WTC11 (cell line): ENCODE results near the gene SIGLEC7. TPM values are rescaled to one million over a fixed set of nuclear protein-coding genes. Genes with fewer than 3 reads are reported as not detected.

ENCODE experiments used
- ATAC-seq: fragments of 200-7000 bp; cut with Tn5 transposase; 2 replicates; pipeline ENCODE4 v1.10.0; 2021; ENCODE audit warnings: mild to moderate bottlenecking, moderate library complexity
- Bru-seq: library from RNA; stranded (reverse); fragments of 400-500 nt; gene quantifications from one replicate; lab custom pipeline; 2021; lab: Mats Ljungman, UMichigan
- CTCF ChIA-PET: fragments of 300-600 bp; sonication (Branson Sonifier 250); formaldehyde crosslinking; loops from one replicate; lab custom pipeline; 2021; ENCODE audit warnings: antibody characterized with exemption; lab: Charles Lee
- POLR2A ChIA-PET: fragments of 350-600 bp; sonication (Branson Sonifier 250); formaldehyde crosslinking; loops from one replicate; lab custom pipeline; 2021; ENCODE audit warnings: antibody characterized with exemption; lab: Charles Lee
- DNase-seq: peaks from one replicate; pipeline ENCODE4 v3.0.0; 2021; ENCODE audit warnings: low spot score
- H3K27ac Mint-ChIP-seq: 2 replicates; pipeline ENCODE4 v1.8.0; 2021; ENCODE audit warnings: mixed read lengths
- H3K27me3 Mint-ChIP-seq: 2 replicates; pipeline ENCODE4 v1.8.0; 2021; ENCODE audit warnings: low read depth, mild to moderate bottlenecking, moderate library complexity, mixed read lengths
- H3K36me3 Mint-ChIP-seq: 2 replicates; pipeline ENCODE4 v1.8.0; 2021; ENCODE audit warnings: mixed read lengths
- H3K4me1 Mint-ChIP-seq: 2 replicates; pipeline ENCODE4 v1.8.0; 2022; ENCODE audit warnings: mixed read lengths
- H3K4me3 Mint-ChIP-seq: 2 replicates; pipeline ENCODE4 v1.8.0; 2021; ENCODE audit warnings: mild to moderate bottlenecking, moderate library complexity, mixed read lengths
- H3K9me3 Mint-ChIP-seq: 2 replicates; pipeline ENCODE4 v1.8.0; 2021; ENCODE audit warnings: mixed read lengths
- AR ChIP-seq: fragments of 250-450 bp; sonication (Bioruptor Pico); IDR thresholded peaks from 2 replicates; pipeline ENCODE4 v1.9.0; 2021; ENCODE audit warnings: mild to moderate bottlenecking
- ATF2 ChIP-seq: sonication (generic); formaldehyde crosslinking; IDR thresholded peaks from 2 replicates; pipeline ENCODE4 v1.8.1; 2022; ENCODE audit warnings: low read depth, missing genetic modification reagents, borderline replicate concordance
- CDX4 ChIP-seq: fragments of 250-450 bp; sonication (Bioruptor Pico); IDR thresholded peaks from 2 replicates; pipeline ENCODE4 v1.9.0; 2021; ENCODE audit warnings: moderate library complexity, mild to moderate bottlenecking, inconsistent platforms, borderline replicate concordance
- CREB1 ChIP-seq: sonication (generic); formaldehyde crosslinking; IDR thresholded peaks from 2 replicates; pipeline ENCODE4 v1.8.0; 2023; ENCODE audit warnings: mild to moderate bottlenecking, missing genetic modification reagents
- E2F5 ChIP-seq: sonication (generic); formaldehyde crosslinking; IDR thresholded peaks from 2 replicates; pipeline ENCODE4 v1.8.1; 2022; ENCODE audit warnings: mild to moderate bottlenecking, moderate library complexity, missing genetic modification reagents
- ESRRA ChIP-seq: sonication (generic); formaldehyde crosslinking; IDR thresholded peaks from 2 replicates; pipeline ENCODE4 v1.8.1; 2022; ENCODE audit warnings: mild to moderate bottlenecking, missing genetic modification reagents, borderline replicate concordance
- NFYB ChIP-seq: sonication (generic); formaldehyde crosslinking; conservative IDR thresholded peaks from 2 replicates; pipeline ENCODE4 v1.8.0; 2022; ENCODE audit warnings: low read depth, missing genetic modification reagents
- OVOL2 ChIP-seq: fragments of 250-450 bp; sonication (Bioruptor Pico); IDR thresholded peaks from 2 replicates; pipeline ENCODE4 v1.9.0; 2021; ENCODE audit warnings: mild to moderate bottlenecking, borderline replicate concordance
- RELA ChIP-seq: sonication (generic); formaldehyde crosslinking; IDR thresholded peaks from 2 replicates; pipeline ENCODE4 v1.8.1; 2022; ENCODE audit warnings: missing genetic modification reagents, mild to moderate bottlenecking, borderline replicate concordance
- ZNF263 ChIP-seq: sonication (generic); formaldehyde crosslinking; IDR thresholded peaks from 2 replicates; pipeline ENCODE4 v1.8.1; 2022; ENCODE audit warnings: low read depth, mild to moderate bottlenecking, moderate library complexity, missing genetic modification reagents
- ZNF317 ChIP-seq: sonication (generic); formaldehyde crosslinking; IDR thresholded peaks from 2 replicates; pipeline ENCODE4 v1.8.1; 2023; ENCODE audit warnings: low read depth, mild to moderate bottlenecking, moderate library complexity, missing genetic modification reagents, borderline replicate concordance
- long read RNA-seq, 3 experiments: library from RNA in 1 of 3; library from capped mRNA in 1 of 3; library from polyadenylated mRNA in 1 of 3; unstranded in 2 of 3; stranded (forward) in 1 of 3; transcript quantifications; one replicate each; pipeline ENCODE4 v2.0.0, GENCODE V29; 2021
- total RNA-seq: library from RNA; stranded (reverse); gene quantifications from 3 replicates; pipeline ENCODE4 v1.2.3, GENCODE V29; 2021
- TF ChIP-seq, protein P1 (sequence below): sonication (generic); formaldehyde crosslinking; IDR thresholded peaks from 2 replicates; pipeline ENCODE4 v1.8.1; 2023; ENCODE audit warnings: mild to moderate bottlenecking, missing genetic modification reagents, borderline replicate concordance
- TF ChIP-seq, protein P2 (sequence below): sonication (generic); formaldehyde crosslinking; IDR thresholded peaks from 2 replicates; pipeline ENCODE4 v1.8.1; 2023; ENCODE audit warnings: mild to moderate bottlenecking, missing genetic modification reagents, moderate library complexity
- TF ChIP-seq, protein P3 (sequence below): sonication (generic); formaldehyde crosslinking; IDR thresholded peaks from 2 replicates; pipeline ENCODE4 v1.8.0; 2023; ENCODE audit warnings: missing genetic modification reagents

SIGLEC7 gene
- total RNA-seq, result not detected in 3 replicates
- not detected for Bru-seq, nascent RNA
- long read RNA-seq, experiment 1, result 0 reads
- long read RNA-seq, experiment 2, result 0 reads
- long read RNA-seq, experiment 3, result 0 reads

GRCh38 chr19:51142119-51142518 is at the start of gene SIGLEC7:
Gene SIGLEC7 (plus strand): TSS chr19:51142301. CDS start chr19:51142370, 69 bp downstream.
- no peak for ATAC-seq
- no peak within 1 kb of the TSS for H3K27ac Mint-ChIP-seq

More at GRCh38 chr19:51142119-51142518, at the start of gene SIGLEC7:
- ChIA-PET POLR2A (no interaction called here), CTCF (interaction anchor here (0.5 to 2.1 kb wide), 2 partner anchors 16 to 48 kb away, joined by 3 to 11 read pairs; no protein-coding TSS in a partner anchor)
- H3K27me3 Mint-ChIP-seq, result peaks cover 11% of the 10 kb centered on the region
- peaks cover 24% of the 10 kb centered on the region for H3K4me1 Mint-ChIP-seq
- TF ChIP-seq CDX4 (no peak), NFYB (CRISPR knock-in tag) (no peak), OVOL2 (CRISPR knock-in tag) (no peak), ZNF317 (no peak), ESRRA (no peak), ATF2 (CRISPR knock-in tag) (no peak), ZNF263 (CRISPR knock-in tag) (no peak), AR (CRISPR knock-in tag) (no peak), E2F5 (CRISPR knock-in tag) (no peak), CREB1 (CRISPR knock-in tag) (no peak), RELA (CRISPR knock-in tag) (no peak)
- TF ChIP-seq, protein P1, sequence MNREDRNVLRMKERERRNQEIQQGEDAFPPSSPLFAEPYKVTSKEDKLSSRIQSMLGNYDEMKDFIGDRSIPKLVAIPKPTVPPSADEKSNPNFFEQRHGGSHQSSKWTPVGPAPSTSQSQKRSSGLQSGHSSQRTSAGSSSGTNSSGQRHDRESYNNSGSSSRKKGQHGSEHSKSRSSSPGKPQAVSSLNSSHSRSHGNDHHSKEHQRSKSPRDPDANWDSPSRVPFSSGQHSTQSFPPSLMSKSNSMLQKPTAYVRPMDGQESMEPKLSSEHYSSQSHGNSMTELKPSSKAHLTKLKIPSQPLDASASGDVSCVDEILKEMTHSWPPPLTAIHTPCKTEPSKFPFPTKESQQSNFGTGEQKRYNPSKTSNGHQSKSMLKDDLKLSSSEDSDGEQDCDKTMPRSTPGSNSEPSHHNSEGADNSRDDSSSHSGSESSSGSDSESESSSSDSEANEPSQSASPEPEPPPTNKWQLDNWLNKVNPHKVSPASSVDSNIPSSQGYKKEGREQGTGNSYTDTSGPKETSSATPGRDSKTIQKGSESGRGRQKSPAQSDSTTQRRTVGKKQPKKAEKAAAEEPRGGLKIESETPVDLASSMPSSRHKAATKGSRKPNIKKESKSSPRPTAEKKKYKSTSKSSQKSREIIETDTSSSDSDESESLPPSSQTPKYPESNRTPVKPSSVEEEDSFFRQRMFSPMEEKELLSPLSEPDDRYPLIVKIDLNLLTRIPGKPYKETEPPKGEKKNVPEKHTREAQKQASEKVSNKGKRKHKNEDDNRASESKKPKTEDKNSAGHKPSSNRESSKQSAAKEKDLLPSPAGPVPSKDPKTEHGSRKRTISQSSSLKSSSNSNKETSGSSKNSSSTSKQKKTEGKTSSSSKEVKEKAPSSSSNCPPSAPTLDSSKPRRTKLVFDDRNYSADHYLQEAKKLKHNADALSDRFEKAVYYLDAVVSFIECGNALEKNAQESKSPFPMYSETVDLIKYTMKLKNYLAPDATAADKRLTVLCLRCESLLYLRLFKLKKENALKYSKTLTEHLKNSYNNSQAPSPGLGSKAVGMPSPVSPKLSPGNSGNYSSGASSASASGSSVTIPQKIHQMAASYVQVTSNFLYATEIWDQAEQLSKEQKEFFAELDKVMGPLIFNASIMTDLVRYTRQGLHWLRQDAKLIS (CRISPR knock-in tag), result no peak
- TF ChIP-seq, protein P2, sequence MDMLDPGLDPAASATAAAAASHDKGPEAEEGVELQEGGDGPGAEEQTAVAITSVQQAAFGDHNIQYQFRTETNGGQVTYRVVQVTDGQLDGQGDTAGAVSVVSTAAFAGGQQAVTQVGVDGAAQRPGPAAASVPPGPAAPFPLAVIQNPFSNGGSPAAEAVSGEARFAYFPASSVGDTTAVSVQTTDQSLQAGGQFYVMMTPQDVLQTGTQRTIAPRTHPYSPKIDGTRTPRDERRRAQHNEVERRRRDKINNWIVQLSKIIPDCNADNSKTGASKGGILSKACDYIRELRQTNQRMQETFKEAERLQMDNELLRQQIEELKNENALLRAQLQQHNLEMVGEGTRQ (CRISPR knock-in tag), result no peak
- TF ChIP-seq, protein P3, sequence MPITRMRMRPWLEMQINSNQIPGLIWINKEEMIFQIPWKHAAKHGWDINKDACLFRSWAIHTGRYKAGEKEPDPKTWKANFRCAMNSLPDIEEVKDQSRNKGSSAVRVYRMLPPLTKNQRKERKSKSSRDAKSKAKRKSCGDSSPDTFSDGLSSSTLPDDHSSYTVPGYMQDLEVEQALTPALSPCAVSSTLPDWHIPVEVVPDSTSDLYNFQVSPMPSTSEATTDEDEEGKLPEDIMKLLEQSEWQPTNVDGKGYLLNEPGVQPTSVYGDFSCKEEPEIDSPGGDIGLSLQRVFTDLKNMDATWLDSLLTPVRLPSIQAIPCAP (CRISPR knock-in tag), result no peak
- H3K9me3 Mint-ChIP-seq, result no peaks in the 10 kb centered on the region
- H3K36me3 Mint-ChIP-seq, result no peaks in the 10 kb centered on the region
- DNase-seq, result no peak
- no peak within 1 kb of the TSS for H3K4me3 Mint-ChIP-seq
